Loucy (cell line): ENCODE data around the gene PARP1.

Experiments used
- CTCF ChIP-seq: fragments of 200-600 bp; sonication (generic); conservative IDR thresholded peaks from 2 replicates; pipeline ENCODE4 v1.5.1; 2014; ENCODE audit warnings: mild to moderate bottlenecking, antibody characterized with exemption, low read length
- EZH2phosphoT487 ChIP-seq: fragments of 200-600 bp; IDR thresholded peaks from 2 replicates; pipeline ENCODE4 v1.6.1; 2018; ENCODE audit warnings: antibody characterized with exemption, mild to moderate bottlenecking, moderate library complexity, borderline replicate concordance

GRCh38 chr1:226444901-226445300 is 37.0 kb upstream of the PARP1 start:
- peak; percentile 71 for TF ChIP-seq CTCF
- no peak for TF ChIP-seq EZH2phosphoT487
